Type B pancreatic cell (in vitro differentiated cells): Measurements from ENCODE around the gene RCBTB1. TPM values are rescaled to one million over a fixed set of nuclear protein-coding genes. Genes with fewer than 3 reads are reported as not detected.

Source experiments
- DNase-seq: peaks from one replicate; pipeline ENCODE4 v3.0.0; 2021; ENCODE audit warnings: mixed read lengths; ENCODE audit not compliant: unreplicated experiment; ENCODE audit errors: extremely low spot score
- H3K27ac Mint-ChIP-seq: 2 replicates; pipeline ENCODE4 v1.8.0; 2021; ENCODE audit warnings: mild to moderate bottlenecking, mixed read lengths
- H3K27me3 Mint-ChIP-seq: 2 replicates; pipeline ENCODE4 v1.8.0; 2021; ENCODE audit warnings: mixed read lengths
- H3K36me3 Mint-ChIP-seq: 2 replicates; pipeline ENCODE4 v1.8.0; 2021; ENCODE audit warnings: mixed read lengths
- H3K4me1 Mint-ChIP-seq: one replicate; pipeline ENCODE4 v1.8.0; 2021; ENCODE audit warnings: mixed read lengths; ENCODE audit not compliant: unreplicated experiment
- H3K4me3 Mint-ChIP-seq: 2 replicates; pipeline ENCODE4 v1.8.0; 2021; ENCODE audit warnings: mild to moderate bottlenecking, mixed read lengths
- H3K9me3 Mint-ChIP-seq: 2 replicates; pipeline ENCODE4 v1.8.0; 2021; ENCODE audit warnings: mixed read lengths
- CTCF ChIP-seq: fragments of 200-600 bp; sonication (generic); conservative IDR thresholded peaks from 2 replicates; pipeline ENCODE4 v1.5.0; 2021; ENCODE audit warnings: antibody characterized with exemption, mild to moderate bottlenecking
- total RNA-seq: library from RNA; stranded (reverse); gene quantifications from 2 replicates; pipeline ENCODE4 v1.2.1, GENCODE V29; 2021; ENCODE audit warnings: low replicate concordance

Gene RCBTB1
- total RNA-seq, 1 donor from 2014 or later: 30.7 TPM

GRCh38 chr13:49586717-49587116 lies 1.4 kb upstream of the RCBTB1 start:
- Mint-ChIP-seq H3K4me3 (peak overlapping the region; percentile 89), H3K4me1 (peaks cover 9% of the 10 kb centered on the region), H3K9me3 (no peaks in the 10 kb centered on the region), H3K27me3 (peaks cover 2% of the 10 kb centered on the region), H3K36me3 (peaks cover 3% of the 10 kb centered on the region), H3K27ac (peak overlapping the region; percentile 78)
- DNase-seq: no peak
- TF ChIP-seq CTCF: no peak

- no peak for DNase-seq
- Mint-ChIP-seq H3K27me3 (peaks cover 6% of the 10 kb centered on the region), H3K9me3 (no peaks in the 10 kb centered on the region), H3K4me3 (peak overlapping the region; percentile 91), H3K4me1 (peaks cover 13% of the 10 kb centered on the region), H3K36me3 (peaks cover 8% of the 10 kb centered on the region), H3K27ac (peak overlapping the region; percentile 67)
- no peak for TF ChIP-seq CTCF
These were observed 581 bp downstream of the RCBTB1 start for GRCh38 chr13:49584771-49585182.

- H3K4me1 Mint-ChIP-seq: peaks cover 11% of the 10 kb centered on the region
- peak overlapping the region; percentile 15 for H3K4me3 Mint-ChIP-seq
- no peak for TF ChIP-seq CTCF
- DNase-seq: no peak
- peaks cover 6% of the 10 kb centered on the region for H3K27me3 Mint-ChIP-seq
- H3K36me3 Mint-ChIP-seq: peaks cover 14% of the 10 kb centered on the region
- H3K27ac Mint-ChIP-seq: no peak overlapping the region
- no peaks in the 10 kb centered on the region for H3K9me3 Mint-ChIP-seq
These were observed 4.2 kb downstream of the RCBTB1 start for GRCh38 chr13:49580980-49581680.

- no peak for TF ChIP-seq CTCF
- H3K4me3 Mint-ChIP-seq: no peak overlapping the region
- H3K9me3 Mint-ChIP-seq: no peaks in the 10 kb centered on the region
- DNase-seq: no peak
- peaks cover 25% of the 10 kb centered on the region for H3K36me3 Mint-ChIP-seq
- no peak overlapping the region for H3K27ac Mint-ChIP-seq
- peaks cover 8% of the 10 kb centered on the region for H3K4me1 Mint-ChIP-seq
- H3K27me3 Mint-ChIP-seq: peaks cover 6% of the 10 kb centered on the region
These were observed 5.9 kb downstream of the RCBTB1 start for GRCh38 chr13:49579501-49579900.

GRCh38 chr13:49571299-49572240 lies 13.8 kb downstream of the RCBTB1 start:
- Mint-ChIP-seq H3K9me3 (no peaks in the 10 kb centered on the region), H3K4me3 (no peak overlapping the region), H3K4me1 (peaks cover 10% of the 10 kb centered on the region), H3K36me3 (peaks cover 20% of the 10 kb centered on the region), H3K27ac (no peak overlapping the region), H3K27me3 (no peaks in the 10 kb centered on the region)
- DNase-seq: no peak
- no peak for TF ChIP-seq CTCF
